Activated CD4-positive, alpha-beta T cell treated with anti-CD3 and anti-CD28 coated beads, Interleukin-2, amount 50 U/mL, for 4 hours (primary cell): Measurements from ENCODE around the gene ARHGEF37.
"Not testable (repeated sequence)": the region's sequence is repeated elsewhere in the genome, so short reads cannot be mapped to it uniquely, and the experiment has no call there.

Experiments used
- DNase-seq, 2 experiments: peaks; one replicate each; pipeline ENCODE4 v3.0.0-alpha.2; 2020

Gene ARHGEF37

GRCh38 chr5:149581192-149581861 lies at the start of gene ARHGEF37:
TSS of gene ARHGEF37 (plus strand) at chr5:149581498. CDS start at chr5:149597770, 16,272 bp downstream.
- peak; percentile 34 to 40 for DNase-seq

GRCh38 chr5:149532413-149532812 lies 48.9 kb upstream of the ARHGEF37 start:
- no peak for DNase-seq

- DNase-seq = not testable (repeated sequence)
These were observed 45.5 kb upstream of the ARHGEF37 start for GRCh38 chr5:149535787-149536186.

- no peak for DNase-seq
These were observed 43.8 kb upstream of the ARHGEF37 start for GRCh38 chr5:149537374-149537975.

GRCh38 chr5:149540089-149540488 lies 41.2 kb upstream of the ARHGEF37 start:
- DNase-seq = no peak

GRCh38 chr5:149541893-149542292 lies 39.4 kb upstream of the ARHGEF37 start:
- no peak for DNase-seq

GRCh38 chr5:149543361-149544027 lies 37.8 kb upstream of the ARHGEF37 start:
- no peak for DNase-seq

GRCh38 chr5:149544028-149544420 lies 37.3 kb upstream of the ARHGEF37 start:
- no peak for DNase-seq

GRCh38 chr5:149545327-149545726 lies 36.0 kb upstream of the ARHGEF37 start:
- DNase-seq = no peak

GRCh38 chr5:149546974-149547373 lies 34.3 kb upstream of the ARHGEF37 start:
- no peak for DNase-seq

- DNase-seq = peak; percentile 13 to 18
These were observed 31.6 kb upstream of the ARHGEF37 start for GRCh38 chr5:149549461-149550267.

- DNase-seq = no peak
These were observed 31.1 kb upstream of the ARHGEF37 start for GRCh38 chr5:149550268-149550583.

GRCh38 chr5:149550594-149551226 lies 30.6 kb upstream of the ARHGEF37 start:
- no peak for DNase-seq

GRCh38 chr5:149551227-149552037 lies 29.9 kb upstream of the ARHGEF37 start, which contains the start of gene CSNK1A1:
TSS of gene CSNK1A1 (minus strand) at chr5:149551439. CDS start at chr5:149550964, 475 bp downstream.
- DNase-seq = peak; percentile 98 to 99

GRCh38 chr5:149552038-149552494 lies 29.2 kb upstream of the ARHGEF37 start:
- no peak for DNase-seq

- DNase-seq = no peak
These were observed 28.6 kb upstream of the ARHGEF37 start for GRCh38 chr5:149552553-149553160.

- no peak for DNase-seq
These were observed 21.6 kb upstream of the ARHGEF37 start for GRCh38 chr5:149559706-149560105.

- no peak for DNase-seq
These were observed 19.4 kb upstream of the ARHGEF37 start for GRCh38 chr5:149561848-149562247.

- no peak for DNase-seq
These were observed 17.8 kb upstream of the ARHGEF37 start for GRCh38 chr5:149563466-149563865.

- DNase-seq = not testable (repeated sequence)
These were observed 16.7 kb upstream of the ARHGEF37 start for GRCh38 chr5:149564542-149565140.

- no peak for DNase-seq
These were observed 14.1 kb upstream of the ARHGEF37 start for GRCh38 chr5:149567226-149567625.
